NK-92 treated with Interleukin-12 subunit alpha and Interleukin-12 subunit beta, amount 100 ng/mL, for 24 hours (cell line): ENCODE data around the gene SLC12A8.

Source experiments
- DNase-seq: peaks from one replicate; lab custom pipeline; 2025; lab: John Stamatoyannopoulos, UW

SLC12A8 gene

GRCh38 chr3:125212509-125213363, at the start of gene SLC12A8:
Gene SLC12A8, minus strand, starts transcription at chr3:125212748. Its CDS starts 1,399 bp downstream, at chr3:125211349.
- DNase-seq = no peak

- no peak for DNase-seq
Observed at GRCh38 chr3:125262161-125262560, 49.6 kb upstream of the SLC12A8 start.

DNA sequence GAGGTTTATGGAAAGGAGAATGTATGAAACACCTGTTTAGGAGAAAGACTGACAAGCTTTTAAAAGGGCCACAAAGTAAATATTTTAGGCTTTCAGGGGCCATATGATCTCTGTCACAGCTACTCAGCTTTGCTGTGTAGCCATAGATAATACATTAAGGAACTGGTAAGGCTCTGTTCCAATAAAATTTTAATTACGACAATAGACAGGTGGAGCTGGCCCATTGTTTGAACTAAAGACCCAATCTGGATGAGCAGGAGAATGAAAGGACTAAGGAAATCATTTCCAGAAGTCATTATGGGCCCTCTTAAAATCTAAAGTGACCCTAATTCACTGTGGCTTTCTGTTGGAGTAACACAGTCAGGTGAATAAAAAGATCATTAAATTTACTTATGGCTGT, 48.5 kb upstream of the SLC12A8 start:
- no peak for DNase-seq

GRCh38 chr3:125260158-125260557, 47.6 kb upstream of the SLC12A8 start:
- DNase-seq = no peak

DNA sequence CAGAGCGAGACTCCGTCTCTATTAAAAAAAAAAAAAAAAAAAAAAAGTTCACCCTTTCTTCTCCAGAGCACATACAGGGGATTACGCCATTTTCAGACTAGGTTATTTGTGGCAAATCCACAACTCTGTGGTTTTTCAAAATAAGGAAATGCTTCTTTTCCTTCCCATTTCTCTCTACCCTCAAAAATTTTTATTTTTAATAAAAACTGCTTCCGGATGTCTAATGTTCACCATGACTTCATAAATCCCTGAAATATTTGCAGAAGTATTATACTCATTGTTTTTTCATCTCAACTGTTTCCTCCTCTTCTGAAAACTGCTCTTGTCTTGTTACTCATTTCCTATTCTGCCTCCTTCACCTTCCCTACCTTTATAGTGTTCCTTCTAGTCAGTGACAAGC, 45.0 kb upstream of the SLC12A8 start:
- DNase-seq = no peak

DNA sequence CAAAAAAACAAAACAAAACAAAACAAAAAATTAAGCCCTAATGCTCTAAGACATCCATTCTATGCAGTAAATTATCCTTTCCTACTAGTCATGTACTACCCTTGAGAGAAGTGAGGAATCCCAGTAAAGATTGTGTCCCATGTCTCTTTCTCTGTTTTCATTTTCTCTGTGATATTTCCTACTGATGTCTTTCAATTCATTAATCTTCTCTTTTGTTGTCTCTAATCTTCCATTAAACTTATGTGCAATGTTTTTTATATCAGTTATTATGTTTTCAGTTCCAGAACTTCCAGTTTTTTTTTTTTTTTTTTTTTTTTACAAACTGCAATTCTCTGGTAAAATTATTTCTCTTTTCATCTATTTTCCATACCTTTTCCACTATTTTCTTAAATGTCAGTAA, 44.1 kb upstream of the SLC12A8 start:
- DNase-seq = no peak

GRCh38 chr3:125250973-125251372, 38.4 kb upstream of the SLC12A8 start:
- no peak for DNase-seq

GRCh38 chr3:125246237-125246636, 33.7 kb upstream of the SLC12A8 start:
- no peak for DNase-seq

DNA sequence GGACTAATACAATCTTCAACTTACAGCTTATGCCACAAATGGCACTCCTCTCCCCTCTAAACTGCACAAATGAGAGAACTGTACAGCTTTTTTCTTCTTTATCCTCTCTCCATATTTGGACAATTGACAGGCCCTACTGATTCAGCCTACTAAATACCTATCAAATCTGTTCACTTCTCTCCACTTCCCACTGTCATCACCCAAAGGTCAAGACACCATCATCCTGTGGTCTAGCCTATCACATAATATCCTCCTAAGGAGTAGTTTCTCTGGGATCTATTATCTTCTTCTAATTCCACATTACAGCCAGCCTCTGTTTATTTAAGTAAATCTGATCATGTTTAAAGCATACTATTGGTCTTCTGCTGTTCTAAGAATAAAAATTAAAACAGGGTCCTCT, 33.0 kb upstream of the SLC12A8 start:
- DNase-seq = no peak

DNA sequence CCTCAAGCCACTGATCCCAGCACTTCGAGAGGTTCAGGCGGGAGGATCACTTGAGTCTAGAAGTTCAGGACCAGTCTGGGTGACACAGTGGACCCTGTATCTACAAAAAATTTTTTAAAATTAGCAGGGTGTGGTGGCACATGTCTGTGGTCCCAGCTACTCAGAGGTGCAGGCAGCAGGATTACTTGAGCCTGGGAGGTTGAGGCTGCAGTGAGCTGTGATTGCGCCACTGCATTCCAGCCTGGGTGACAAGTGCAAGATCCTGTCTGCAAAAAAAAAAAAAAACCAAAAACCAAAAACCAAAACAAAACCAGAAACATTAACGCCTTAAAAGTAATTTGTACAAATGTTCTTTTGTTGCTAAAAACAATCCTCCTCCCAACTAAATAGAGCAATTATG, 27.9 kb upstream of the SLC12A8 start:
- peak; percentile 58 for DNase-seq

DNA sequence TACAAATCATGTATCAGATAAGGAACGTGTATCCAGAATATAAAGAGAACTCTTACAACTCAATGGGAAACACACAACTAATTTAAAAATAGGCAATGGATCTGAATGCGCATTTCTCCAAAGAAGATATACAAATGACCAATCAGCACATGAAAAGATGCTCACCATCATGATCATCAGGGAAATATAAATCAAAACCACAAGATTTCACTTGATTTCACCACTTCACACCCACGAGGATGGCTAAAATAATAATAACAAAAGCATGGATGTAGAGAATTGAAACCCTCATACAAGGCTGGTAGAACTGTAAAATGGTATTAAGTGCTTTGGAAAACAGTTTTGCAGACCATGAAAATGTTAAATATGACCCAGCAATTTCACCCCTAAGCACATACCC, 26.7 kb upstream of the SLC12A8 start:
- DNase-seq = no peak

- no peak for DNase-seq
Observed at GRCh38 chr3:125238759-125239158, 26.2 kb upstream of the SLC12A8 start.

GRCh38 chr3:125236331-125236903, 23.9 kb upstream of the SLC12A8 start:
- no peak for DNase-seq

DNA sequence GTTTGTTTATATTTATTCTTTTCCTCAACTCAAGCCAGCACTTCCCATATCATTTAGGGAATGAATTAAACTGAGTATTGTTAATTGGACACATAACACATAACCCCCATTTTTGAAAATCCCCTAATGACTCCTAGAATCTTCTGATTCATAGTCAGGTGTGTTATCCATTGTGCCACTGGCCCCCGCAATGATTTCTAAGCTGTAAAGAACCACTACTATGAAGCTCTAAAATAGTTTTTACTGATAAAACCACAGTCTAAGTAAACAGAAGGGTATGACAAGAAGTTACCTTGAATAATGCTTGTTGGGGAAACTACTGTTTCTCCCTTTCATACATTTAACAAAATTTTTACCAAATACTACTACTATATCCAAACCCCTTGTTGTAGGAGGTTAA, 22.3 kb upstream of the SLC12A8 start:
- DNase-seq = no peak

DNA sequence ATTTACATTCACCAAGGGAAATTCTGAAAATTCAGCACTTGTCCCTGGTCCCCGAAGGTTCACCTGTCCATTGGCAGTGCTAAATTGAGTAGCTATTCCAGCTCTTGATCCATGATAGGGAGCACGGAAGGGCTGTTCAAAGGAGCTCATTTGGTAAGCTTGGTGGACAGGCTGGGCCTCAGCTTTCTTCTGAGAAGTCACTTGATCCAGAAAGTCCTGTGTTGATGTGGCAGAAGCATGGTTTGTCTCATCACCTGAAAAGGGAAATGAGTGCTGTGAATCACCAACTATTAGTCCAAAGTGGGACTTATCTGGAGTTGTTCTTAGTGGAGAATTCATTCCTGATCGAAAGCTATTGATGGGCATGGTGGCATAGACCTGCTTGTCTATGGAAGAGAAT, 19.9 kb upstream of the SLC12A8 start:
- DNase-seq = no peak

DNA sequence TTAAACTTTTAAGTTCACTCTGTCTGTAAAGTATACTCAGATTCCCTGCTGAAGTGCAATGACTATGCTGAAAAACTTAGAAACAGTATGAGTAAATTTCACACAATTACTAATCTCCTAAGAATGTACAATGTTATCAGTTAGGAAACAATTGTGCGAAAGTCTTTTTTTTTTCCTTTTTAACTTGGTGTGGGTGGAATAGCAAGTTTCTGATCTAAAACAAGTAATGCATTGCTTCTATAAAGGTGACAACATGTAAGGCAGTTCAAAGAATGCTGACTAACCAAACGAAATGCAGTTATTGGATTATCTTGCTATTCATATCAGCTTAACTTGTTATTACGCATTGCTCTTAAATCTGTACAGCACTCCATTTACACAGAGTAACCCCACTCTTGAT, 19.3 kb upstream of the SLC12A8 start:
- no peak for DNase-seq

DNA sequence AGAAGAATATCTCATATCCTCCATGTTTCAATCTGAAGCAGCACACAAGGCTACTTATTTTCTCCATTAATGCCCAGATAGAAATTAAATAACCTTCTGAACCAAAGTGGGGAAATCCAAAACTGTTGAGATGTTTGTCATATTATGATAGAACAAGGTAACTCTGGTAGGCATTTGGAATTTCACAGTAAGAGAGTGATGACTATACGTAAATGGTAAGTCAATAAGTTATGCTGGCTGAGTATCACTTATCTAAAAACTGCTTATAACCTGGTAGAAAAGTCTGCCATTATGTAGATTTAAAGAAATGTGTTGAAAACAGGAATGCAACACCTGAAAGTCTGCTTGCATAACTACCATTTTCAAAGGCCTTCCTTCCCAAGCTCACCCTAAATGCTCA, 17.2 kb upstream of the SLC12A8 start:
- DNase-seq = no peak

GRCh38 chr3:125229168-125229567, 16.6 kb upstream of the SLC12A8 start:
- DNase-seq = no peak

- DNase-seq = no peak
Observed at GRCh38 chr3:125221831-125222230, 9.3 kb upstream of the SLC12A8 start.

- DNase-seq = no peak
Observed at GRCh38 chr3:125220727-125221429, 8.3 kb upstream of the SLC12A8 start.

DNA sequence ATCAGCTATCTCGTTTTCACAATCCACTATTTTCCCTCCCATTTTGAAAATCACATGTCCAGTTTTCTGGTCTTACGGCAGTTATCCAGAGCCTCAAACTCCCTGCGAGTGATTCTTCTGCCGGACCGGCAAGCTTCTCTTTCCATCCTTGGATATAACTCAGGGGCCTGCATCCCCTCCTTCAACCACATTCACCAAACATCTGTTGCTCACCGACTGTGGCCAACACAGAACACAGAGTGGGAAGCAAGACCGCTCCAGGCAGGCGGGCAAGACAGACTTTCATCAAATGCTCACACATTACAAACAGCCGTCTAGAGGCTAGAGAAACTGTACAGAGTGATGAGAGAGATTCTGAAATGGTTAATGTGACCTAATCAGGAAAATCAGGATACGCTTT, 7.6 kb upstream of the SLC12A8 start:
- no peak for DNase-seq

DNA sequence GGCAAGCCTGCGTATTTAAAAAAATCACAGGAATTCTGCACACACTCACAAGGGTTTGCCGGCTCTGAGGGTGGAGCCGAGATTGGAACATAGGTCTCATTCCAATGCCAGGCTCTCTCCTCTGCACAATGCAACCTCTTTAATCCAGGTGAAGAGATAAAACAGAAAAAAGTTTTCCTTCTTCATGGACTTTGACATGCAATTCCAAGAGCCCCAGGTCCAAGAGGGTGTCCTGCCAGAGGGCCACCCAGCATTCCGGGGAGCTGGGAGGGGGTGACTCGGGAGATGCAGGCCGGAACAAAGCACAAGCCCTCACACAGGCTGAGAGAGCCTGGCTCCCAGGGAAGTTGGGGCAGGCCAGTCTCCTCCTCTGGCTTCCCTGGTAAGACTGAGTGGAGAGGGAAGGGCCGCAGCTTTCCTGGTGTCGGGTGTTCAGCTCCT, 6.7 kb upstream of the SLC12A8 start:
- no peak for DNase-seq

DNA sequence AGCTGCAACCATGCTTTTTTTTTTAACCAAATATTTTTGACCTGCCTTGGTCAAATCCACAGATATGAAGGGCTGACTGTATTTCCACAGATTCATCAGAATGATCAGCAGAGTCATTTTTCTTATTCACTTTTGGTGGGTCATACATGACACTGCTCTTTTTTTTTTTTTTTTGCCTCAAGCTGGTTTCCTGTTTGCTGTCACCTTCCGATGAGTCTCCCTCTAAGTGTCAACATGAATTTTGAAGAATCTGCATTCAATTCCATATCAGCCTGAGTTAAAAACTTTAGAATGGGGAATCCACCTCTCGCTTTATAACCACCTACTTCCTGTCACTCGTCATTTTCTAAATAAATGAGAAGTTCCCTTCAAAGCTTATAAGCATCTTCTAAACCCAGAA, 2.2 kb upstream of the SLC12A8 start:
- DNase-seq = no peak
